NT2/D1 (cell line): ENCODE data around the gene DAO.

Experiments used
- SUZ12 ChIP-seq: IDR thresholded peaks from 2 replicates; pipeline ENCODE4 v1.6.1; 2011; ENCODE audit not compliant: insufficient read length, insufficient read depth; ENCODE audit errors: extremely low read depth
- ZNF274 ChIP-seq: IDR thresholded peaks from 2 replicates; pipeline ENCODE4 v1.6.1; 2011; ENCODE audit warnings: mild to moderate bottlenecking, low read depth, low read length

DNA sequence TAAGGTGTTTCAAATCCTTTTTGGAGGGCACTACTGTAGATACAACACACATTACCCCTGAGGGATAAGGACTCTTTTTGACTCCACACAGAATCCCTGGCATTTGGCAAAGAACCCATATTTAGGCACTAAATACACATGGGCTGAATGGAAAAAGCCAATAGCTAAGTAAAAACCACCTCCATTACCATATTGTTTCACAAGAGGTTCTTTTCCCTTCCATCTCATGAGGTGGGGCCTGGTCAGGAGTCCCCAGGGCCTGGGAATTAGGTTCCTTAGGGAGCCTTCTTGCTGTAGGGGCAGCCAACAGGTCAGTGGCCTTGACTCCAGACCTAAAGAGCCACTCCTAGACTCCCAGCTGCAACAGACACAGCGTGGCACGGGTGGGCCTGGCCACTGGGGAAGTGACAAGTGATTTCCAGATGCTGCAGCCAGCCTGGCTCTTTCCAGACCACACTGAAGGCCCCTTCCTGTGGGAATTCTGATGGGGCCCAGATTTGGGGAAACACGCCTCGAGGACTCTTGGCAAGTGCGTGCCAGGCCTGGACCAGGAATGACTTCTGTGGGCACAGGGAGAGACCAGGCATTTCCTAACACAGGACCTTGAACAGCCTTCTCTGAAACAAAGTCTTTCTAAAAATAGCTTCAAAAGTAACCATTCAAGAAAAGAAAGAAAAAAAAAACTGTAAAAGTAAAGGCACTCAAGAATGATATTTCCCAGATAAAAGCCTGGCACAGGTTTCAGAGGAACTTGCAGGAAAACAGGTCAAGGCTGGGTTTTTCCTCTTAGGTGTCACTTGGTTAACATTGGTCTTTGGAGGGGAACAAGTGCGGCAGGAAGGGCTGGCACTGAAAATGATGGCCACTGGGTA is 40.6 kb upstream of the DAO start:
- TF ChIP-seq ZNF274: no peak
- TF ChIP-seq SUZ12: no peak
